Right lobe of liver (tissue), 6 donors: ENCODE results near the gene TGFB1I1. TPM values are rescaled to one million over a fixed set of nuclear protein-coding genes. Genes with fewer than 3 reads are reported as not detected.
"Not testable (repeated sequence)": the region's sequence is repeated elsewhere in the genome, so short reads cannot be mapped to it uniquely, and the experiment has no call there.

Source experiments
- ATAC-seq, 4 donors: fragments of 200-7000 bp; cut with Tn5 transposase; one replicate each; pipeline ENCODE4 v1.9.1; 2020; ENCODE audit warnings: mild to moderate bottlenecking in 4 of 4, moderate library complexity in 4 of 4
- DNase-seq, 3 donors: peaks; one replicate each; pipeline ENCODE4 v3.0.0-alpha.2; 2020
- H3K27ac ChIP-seq, 3 donors: fragments of 200-600 bp; one replicate each; pipeline ENCODE4 v1.8.0; 2022
- H3K27me3 ChIP-seq, 2 donors: fragments of 200-600 bp; one replicate each; pipeline ENCODE4 v1.8.0; 2022
- H3K36me3 ChIP-seq, 4 donors: fragments of 200-600 bp; sonication (generic) in 1 of 4; one replicate each; pipeline versions ENCODE4 v1.5.1 to v1.8.0; 2017 to 2022; ENCODE audit warnings: control low read depth in 1 of 4
- H3K4me1 ChIP-seq, 4 donors: fragments of 200-600 bp; sonication (generic) in 1 of 4; one replicate each; pipeline versions ENCODE4 v1.5.1 to v1.8.0; 2017 to 2022; ENCODE audit warnings: control low read depth in 1 of 4
- H3K4me3 ChIP-seq, 3 donors: fragments of 200-600 bp; one replicate each; pipeline ENCODE4 v1.8.0; 2022
- H3K9me3 ChIP-seq, 4 donors: fragments of 200-600 bp; sonication (generic) in 1 of 4; one replicate each; pipeline versions ENCODE4 v1.5.1 to v1.8.0; 2017 to 2022; ENCODE audit warnings: control low read depth in 1 of 4
- CTCF ChIP-seq, 4 donors: fragments of 200-600 bp in 3 of 4; fragments of 450-650 bp in 1 of 4; IDR thresholded peaks; one replicate each; pipeline versions ENCODE4 v1.5.1 to v1.8.0; 2016 to 2022; ENCODE audit warnings: antibody characterized with exemption in 4 of 4, mild to moderate bottlenecking in 2 of 4
- POLR2A ChIP-seq: fragments of 450-650 bp; IDR thresholded peaks from one replicate; pipeline ENCODE4 v1.6.1; 2017; ENCODE audit warnings: antibody characterized with exemption, mild to moderate bottlenecking
- WGBS: methylation state at CpG from one replicate; pipeline ENCODE4 v1.1.6; 2018; ENCODE audit warnings: low coverage, low lambda C conversion rate; ENCODE audit not compliant: insufficient coverage; ENCODE audit errors: missing lambda C conversion rate; 5-methylcytosine and 5-hydroxymethylcytosine counted together
- intact Hi-C, 2 donors: fragments of 100-400 bp; cut with DNase I; formaldehyde crosslinking; loops; one replicate each; pipeline versions ENCODE4 v1.11.2 to v1.14.1; 2022
- total RNA-seq, 6 experiments: library from RNA; depleted of rRNA in 2 of 6; stranded (reverse); fragments of >200 nt in 2 of 6; fragmentation: NEBNext Ultra II Directional in 3 of 6; extraction: Animal tissue kit (Norgen Biotek cat#: 25700) in 3 of 6; gene quantifications; one replicate each; pipeline versions ENCODE4 v1.1.0 to v1.2.4, GENCODE V29; 2016 to 2023
- donor health status: DM: no; HTN: yes; CAD: no.
- donor health status: DM: no; HTN: no; CAD: no.
- donor health status: DM: no; HTN: no; CAD: no.
- donor health status: DM: no; HTN: yes; CAD: no.
- donor health status: DM: no; HTN: yes; CAD: no.

Gene TGFB1I1
- total RNA-seq, 6 experiments from 2014 or later, result 1.9 to 7.9 (median 6.7) TPM

- H3K27me3 ChIP-seq, result no peaks in the 10 kb centered on the region
- no peak for TF ChIP-seq CTCF (IDR thresholded peaks at IDR 0.05)
- no peak for TF ChIP-seq POLR2A
- peak overlapping the region in 2 of 3 donors; percentile 72 to 83 for H3K27ac ChIP-seq
- peaks cover 0 to 40% (median 18%) of the 10 kb centered on the region in 4 donors for H3K4me1 ChIP-seq
- no peak overlapping the region for H3K4me3 ChIP-seq
- intact Hi-C loops, result no loop called here
- H3K36me3 ChIP-seq, result peaks cover 0 to 23% (median 4%) of the 10 kb centered on the region in 4 donors
- DNase-seq (peak in 1 of 3 donors; percentile 84), ATAC-seq (peak; percentile 91 to 95 (median 92))
- 61% methylated on average over 3 of the region's 3 CpGs for WGBS
- H3K9me3 ChIP-seq, result no peaks in the 10 kb centered on the region
Measured at GRCh38 chr16:31501226-31501965, 29.4 kb downstream of the TGFB1I1 start.

- DNase-seq, result no peak
- Histone ChIP-seq H3K4me1 (peaks cover 0 to 45% (median 19%) of the 10 kb centered on the region in 4 donors), H3K9me3 (no peaks in the 10 kb centered on the region), H3K4me3 (no peak overlapping the region), H3K27me3 (no peaks in the 10 kb centered on the region), H3K36me3 (peaks cover 0 to 18% (median 4%) of the 10 kb centered on the region in 4 donors), H3K27ac (peak overlapping the region in 2 of 3 donors; percentile 72 to 83)
- ATAC-seq, result peak; percentile 47 to 69 (median 64)
- 26% methylated on average over 2 of the region's 4 CpGs for WGBS
- TF ChIP-seq POLR2A (no peak), CTCF (IDR thresholded peaks at IDR 0.05) (no peak)
- intact Hi-C loops, result no loop called here
Measured at GRCh38 chr16:31501966-31502348, 30.0 kb downstream of the TGFB1I1 start.

- Histone ChIP-seq H3K27me3 (no peaks in the 10 kb centered on the region), H3K9me3 (no peaks in the 10 kb centered on the region), H3K4me1 (peaks cover 0 to 50% (median 22%) of the 10 kb centered on the region in 4 donors), H3K27ac (peak overlapping the region in 2 of 3 donors; percentile 72 to 83), H3K4me3 (no peak overlapping the region), H3K36me3 (peaks cover 0 to 9% (median 4%) of the 10 kb centered on the region in 4 donors)
- ATAC-seq (no peak), DNase-seq (no peak)
- intact Hi-C loops, result no loop called here
- no peak for TF ChIP-seq POLR2A
- TF ChIP-seq CTCF (IDR thresholded peaks at IDR 0.05), result no peak
Measured at GRCh38 chr16:31502981-31503380, 31.0 kb downstream of the TGFB1I1 start.

- H3K36me3 ChIP-seq, DNase-seq, ATAC-seq, H3K4me3 ChIP-seq, intact Hi-C loops, H3K27me3 ChIP-seq, H3K27ac ChIP-seq, H3K9me3 ChIP-seq: not testable (repeated sequence)
- peaks cover 0 to 50% (median 22%) of the 10 kb centered on the region in 4 donors for H3K4me1 ChIP-seq
- WGBS, result 85% methylated on average over 4 of the region's 8 CpGs
Measured at GRCh38 chr16:31503555-31503954, 31.6 kb downstream of the TGFB1I1 start.

- WGBS, result 33% methylated on average over 7 of the region's 8 CpGs
- TF ChIP-seq CTCF (IDR thresholded peaks at IDR 0.05) (no peak), POLR2A (no peak)
- H3K27ac ChIP-seq, result no peak overlapping the region
- H3K9me3 ChIP-seq, result no peaks in the 10 kb centered on the region
- intact Hi-C loops, result no loop called here
- ATAC-seq (no peak), DNase-seq (no peak)
- peaks cover 0 to under 1% (median 0%) of the 10 kb centered on the region in 4 donors for H3K36me3 ChIP-seq
- H3K4me1 ChIP-seq, result peaks cover 0 to 50% (median 23%) of the 10 kb centered on the region in 4 donors
- no peaks in the 10 kb centered on the region for H3K27me3 ChIP-seq
- H3K4me3 ChIP-seq, result no peak overlapping the region
Measured at GRCh38 chr16:31504159-31504558, 32.2 kb downstream of the TGFB1I1 start.
